Choroid plexus epithelial cell (primary cell): ENCODE results near the gene NME3.

Experiments used
- DNase-seq: peaks from one replicate; pipeline ENCODE4 v3.0.0-alpha.2; 2010; ENCODE audit warnings: low read depth
- H3K4me3 ChIP-seq: 2 replicates; pipeline ENCODE4 v1.5.1; 2011; ENCODE audit warnings: low read depth, mild to moderate bottlenecking, control low read depth, low read length, moderate library complexity
- TF ChIP-seq, protein P1 (sequence below): conservative IDR thresholded peaks from 2 replicates; pipeline ENCODE4 v1.5.1; 2011; ENCODE audit warnings: low read depth, mild to moderate bottlenecking, control low read depth, inconsistent platforms, low read length, moderate library complexity

NME3 gene

DNA sequence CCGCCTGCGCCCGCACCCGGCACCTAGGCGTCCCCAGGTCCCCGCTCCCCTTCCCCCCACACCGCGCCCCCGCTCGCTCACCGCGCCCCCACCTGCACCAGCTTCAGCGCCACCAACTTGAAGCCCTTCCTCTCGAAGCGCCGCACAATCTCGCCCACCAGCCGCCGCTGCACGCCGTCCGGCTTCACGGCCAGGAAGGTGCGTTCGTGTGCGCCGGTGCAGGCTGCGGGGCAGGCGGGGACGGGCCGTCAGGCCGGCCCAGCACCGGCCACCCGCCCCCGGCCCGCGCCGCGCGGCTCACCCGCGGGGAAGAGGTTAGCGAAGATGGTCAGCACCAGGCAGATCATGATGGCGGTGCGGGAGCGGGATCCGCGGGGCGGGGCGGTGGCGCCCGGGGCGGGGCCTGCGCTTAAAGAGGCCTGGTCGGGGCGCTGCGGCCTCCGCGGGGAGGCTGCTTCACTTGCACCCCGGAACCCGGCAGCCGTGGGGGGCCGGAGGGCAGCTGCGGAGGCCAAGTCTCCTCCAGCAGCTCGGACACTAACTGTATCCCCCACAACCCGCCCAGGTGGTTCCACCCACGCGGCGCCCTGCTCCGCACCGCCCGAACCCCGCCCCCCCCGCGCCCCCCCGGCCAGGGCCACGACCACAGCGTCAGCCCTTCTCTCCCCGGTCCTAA, at the start of gene NME3:
Gene NME3, minus strand, starts transcription at position 356 of the 676 bp plus-strand sequence. Its CDS starts 9 bp downstream, at position 347.
- DNase-seq = peak; percentile 77
- TF ChIP-seq, protein P1, sequence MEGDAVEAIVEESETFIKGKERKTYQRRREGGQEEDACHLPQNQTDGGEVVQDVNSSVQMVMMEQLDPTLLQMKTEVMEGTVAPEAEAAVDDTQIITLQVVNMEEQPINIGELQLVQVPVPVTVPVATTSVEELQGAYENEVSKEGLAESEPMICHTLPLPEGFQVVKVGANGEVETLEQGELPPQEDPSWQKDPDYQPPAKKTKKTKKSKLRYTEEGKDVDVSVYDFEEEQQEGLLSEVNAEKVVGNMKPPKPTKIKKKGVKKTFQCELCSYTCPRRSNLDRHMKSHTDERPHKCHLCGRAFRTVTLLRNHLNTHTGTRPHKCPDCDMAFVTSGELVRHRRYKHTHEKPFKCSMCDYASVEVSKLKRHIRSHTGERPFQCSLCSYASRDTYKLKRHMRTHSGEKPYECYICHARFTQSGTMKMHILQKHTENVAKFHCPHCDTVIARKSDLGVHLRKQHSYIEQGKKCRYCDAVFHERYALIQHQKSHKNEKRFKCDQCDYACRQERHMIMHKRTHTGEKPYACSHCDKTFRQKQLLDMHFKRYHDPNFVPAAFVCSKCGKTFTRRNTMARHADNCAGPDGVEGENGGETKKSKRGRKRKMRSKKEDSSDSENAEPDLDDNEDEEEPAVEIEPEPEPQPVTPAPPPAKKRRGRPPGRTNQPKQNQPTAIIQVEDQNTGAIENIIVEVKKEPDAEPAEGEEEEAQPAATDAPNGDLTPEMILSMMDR = no peak
- peak within 1 kb of the TSS; percentile 83 for H3K4me3 ChIP-seq

GRCh38 chr16:1820946-1821290, 49.6 kb upstream of the NME3 start:
- no peak for DNase-seq
- no peak overlapping the region for H3K4me3 ChIP-seq
- TF ChIP-seq, protein P1 = no peak

DNA sequence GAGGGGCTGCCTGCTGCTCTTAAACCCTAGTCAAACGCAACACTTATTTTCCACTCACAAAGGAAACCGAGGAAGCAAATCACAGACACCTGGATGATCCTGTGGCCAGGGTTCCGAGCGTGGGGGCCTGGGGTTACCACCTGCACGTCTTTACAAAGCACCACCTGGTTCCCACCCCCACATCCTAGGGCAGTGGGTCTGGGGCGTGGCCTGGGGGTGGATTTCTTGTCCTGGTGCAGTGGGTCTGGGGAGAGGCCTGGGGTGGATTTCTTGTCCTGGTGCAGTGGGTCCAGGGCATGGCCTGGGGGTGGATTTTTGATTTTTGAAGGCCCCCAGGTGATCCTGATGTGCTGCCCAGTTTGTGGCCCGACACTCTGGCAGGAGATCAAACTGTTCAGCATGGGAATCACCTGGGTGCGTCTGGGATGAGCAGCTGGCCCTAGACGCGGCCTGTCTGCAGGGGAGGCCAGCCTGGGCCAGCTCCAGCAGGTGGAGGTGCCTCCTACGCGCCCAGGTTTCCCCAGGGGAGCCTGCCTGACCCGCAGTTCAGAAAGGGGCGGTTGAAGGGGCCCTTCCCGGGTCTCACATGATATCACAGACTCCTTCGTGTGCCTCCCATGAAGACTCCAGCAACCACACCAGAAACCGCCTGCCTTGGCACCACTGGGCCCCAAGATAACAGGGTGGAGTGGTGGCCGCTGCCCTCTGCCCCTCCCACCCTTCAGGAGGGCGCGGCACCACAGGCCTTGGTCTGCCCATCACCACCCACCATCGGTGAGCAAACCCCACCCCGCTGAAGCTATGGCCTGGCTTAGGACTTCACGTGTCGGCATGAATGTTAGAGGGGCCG, 49.0 kb upstream of the NME3 start:
- TF ChIP-seq, protein P1 = no peak
- DNase-seq = no peak
- H3K4me3 ChIP-seq = no peak overlapping the region

DNA sequence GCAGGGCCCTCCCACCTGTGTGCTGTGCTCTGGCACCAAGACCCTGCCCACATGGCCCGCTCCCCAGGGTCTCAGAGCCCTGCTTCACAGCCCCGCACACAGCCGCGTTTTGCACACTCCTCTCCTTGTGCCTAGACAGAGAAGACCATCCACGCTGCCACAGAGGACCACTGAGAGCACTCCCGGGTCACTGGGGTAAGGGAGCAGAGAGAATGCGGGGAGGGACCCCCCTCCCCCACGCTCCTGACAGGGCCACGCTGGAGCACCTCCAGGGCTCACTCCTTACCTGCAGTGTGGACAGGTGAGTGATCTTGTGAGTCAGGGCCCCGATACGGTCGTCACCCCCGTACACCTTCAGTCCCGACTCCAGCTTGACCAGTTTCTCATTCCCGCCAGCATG, 48.3 kb upstream of the NME3 start:
- DNase-seq = no peak
- H3K4me3 ChIP-seq = no peak overlapping the region
- TF ChIP-seq, protein P1 = no peak

GRCh38 chr16:1818873-1819525, 47.7 kb upstream of the NME3 start:
- no peak overlapping the region for H3K4me3 ChIP-seq
- TF ChIP-seq, protein P1 = no peak
- no peak for DNase-seq

- no peak for DNase-seq
- TF ChIP-seq, protein P1 = no peak
- no peak overlapping the region for H3K4me3 ChIP-seq
These were observed 47.0 kb upstream of the NME3 start for GRCh38 chr16:1818204-1818872.
